HG03045 (cell line): Measurements from ENCODE around the gene CSH2.
"Not testable (repeated sequence)": the region's sequence is repeated elsewhere in the genome, so short reads cannot be mapped to it uniquely, and the experiment has no call there.

Experiments used
- ATAC-seq: cut with Tn5 transposase; IDR thresholded peaks from one replicate; pipeline ENCODE4 v1.9.1; 2021; ENCODE audit warnings: mild to moderate bottlenecking, moderate library complexity; ENCODE audit not compliant: unreplicated experiment

The CSH2 gene

GRCh38 chr17:63866625-63867024 lies 6.9 kb downstream of the CSH2 start:
- ATAC-seq: not testable (repeated sequence)

- no peak for ATAC-seq
Observed at GRCh38 chr17:63859257-63859656, 14.2 kb downstream of the CSH2 start.

- not testable (repeated sequence) for ATAC-seq
Observed at GRCh38 chr17:63856425-63856824, 17.1 kb downstream of the CSH2 start.

- ATAC-seq: no peak
Observed at GRCh38 chr17:63855185-63855584, 18.3 kb downstream of the CSH2 start.

- no peak for ATAC-seq
Observed at GRCh38 chr17:63854709-63855108, 18.8 kb downstream of the CSH2 start.

- no peak for ATAC-seq
Observed at GRCh38 chr17:63853260-63853659, 20.2 kb downstream of the CSH2 start.

- ATAC-seq: no peak
Observed at GRCh38 chr17:63850401-63850800, 23.1 kb downstream of the CSH2 start.

- ATAC-seq: peak; percentile 60
Observed at GRCh38 chr17:63848834-63849689, 24.4 kb downstream of the CSH2 start.

- ATAC-seq: no peak
Observed at GRCh38 chr17:63847525-63848249, 25.8 kb downstream of the CSH2 start.

GRCh38 chr17:63845509-63845908 lies 28.0 kb downstream of the CSH2 start:
- ATAC-seq: no peak

- ATAC-seq: no peak
Observed at GRCh38 chr17:63843910-63844677, 29.4 kb downstream of the CSH2 start.

GRCh38 chr17:63843387-63843888 lies 30.0 kb downstream of the CSH2 start:
- ATAC-seq: not testable (repeated sequence)

- peak; percentile 81 for ATAC-seq
Observed at GRCh38 chr17:63842540-63843386, 30.7 kb downstream of the CSH2 start, which contains the start of gene SMARCD2. TSS of gene SMARCD2 (minus strand) at chr17:63842685. CDS start at chr17:63842674, 11 bp downstream.

- peak; percentile 32 for ATAC-seq
Observed at GRCh38 chr17:63842173-63842539, 31.3 kb downstream of the CSH2 start.

- ATAC-seq: no peak
Observed at GRCh38 chr17:63841350-63842172, 31.9 kb downstream of the CSH2 start.

- ATAC-seq: no peak
Observed at GRCh38 chr17:63840591-63841349, 32.7 kb downstream of the CSH2 start.

- ATAC-seq: no peak
Observed at GRCh38 chr17:63838631-63839171, 34.8 kb downstream of the CSH2 start.

- no peak for ATAC-seq
Observed at GRCh38 chr17:63837962-63838600, 35.4 kb downstream of the CSH2 start.
